ENCODE data around the gene BMS1.

The BMS1 gene

DNA sequence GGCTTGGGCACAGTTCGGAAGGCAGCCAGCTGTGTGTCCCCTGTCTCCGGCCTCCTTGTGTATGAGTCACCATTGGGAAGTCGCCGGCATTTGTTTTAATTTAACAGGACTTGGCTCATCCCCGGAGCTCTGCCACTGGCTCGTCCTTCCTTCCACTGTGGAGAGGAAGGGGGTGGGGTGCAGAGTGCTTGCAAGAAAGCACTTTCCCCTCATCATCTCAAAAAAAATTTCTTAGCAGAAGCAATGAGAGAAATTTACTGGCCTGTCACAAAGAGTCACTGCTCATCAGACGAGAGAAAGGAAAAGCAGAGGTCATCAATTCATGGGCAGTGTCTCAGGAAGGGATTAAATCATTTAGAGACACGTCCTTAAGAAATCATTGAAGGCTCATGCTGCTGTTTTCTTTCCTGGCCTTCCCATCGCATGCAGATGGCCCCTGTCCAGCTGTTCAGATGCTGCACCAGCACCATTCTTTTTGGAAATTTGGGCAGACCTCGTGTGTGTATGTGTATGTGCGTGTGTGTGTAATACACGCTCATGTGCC, 93.3 kb downstream of the BMS1 start:
- DNase-seq (ENCODE audit: low spot score) = no peak
- H3K27ac ChIP-seq = no peak overlapping the region
- TF ChIP-seq, protein P1, sequence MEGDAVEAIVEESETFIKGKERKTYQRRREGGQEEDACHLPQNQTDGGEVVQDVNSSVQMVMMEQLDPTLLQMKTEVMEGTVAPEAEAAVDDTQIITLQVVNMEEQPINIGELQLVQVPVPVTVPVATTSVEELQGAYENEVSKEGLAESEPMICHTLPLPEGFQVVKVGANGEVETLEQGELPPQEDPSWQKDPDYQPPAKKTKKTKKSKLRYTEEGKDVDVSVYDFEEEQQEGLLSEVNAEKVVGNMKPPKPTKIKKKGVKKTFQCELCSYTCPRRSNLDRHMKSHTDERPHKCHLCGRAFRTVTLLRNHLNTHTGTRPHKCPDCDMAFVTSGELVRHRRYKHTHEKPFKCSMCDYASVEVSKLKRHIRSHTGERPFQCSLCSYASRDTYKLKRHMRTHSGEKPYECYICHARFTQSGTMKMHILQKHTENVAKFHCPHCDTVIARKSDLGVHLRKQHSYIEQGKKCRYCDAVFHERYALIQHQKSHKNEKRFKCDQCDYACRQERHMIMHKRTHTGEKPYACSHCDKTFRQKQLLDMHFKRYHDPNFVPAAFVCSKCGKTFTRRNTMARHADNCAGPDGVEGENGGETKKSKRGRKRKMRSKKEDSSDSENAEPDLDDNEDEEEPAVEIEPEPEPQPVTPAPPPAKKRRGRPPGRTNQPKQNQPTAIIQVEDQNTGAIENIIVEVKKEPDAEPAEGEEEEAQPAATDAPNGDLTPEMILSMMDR (IDR thresholded peaks at IDR 0.05) = no peak
- H3K4me3 ChIP-seq = no peak overlapping the region

GRCh38 chr10:42876476-42876875, 93.9 kb downstream of the BMS1 start:
- TF ChIP-seq, protein P1 (IDR thresholded peaks at IDR 0.05) = no peak
- no peak overlapping the region for H3K4me3 ChIP-seq
- DNase-seq (ENCODE audit: low spot score) = no peak
- no peak overlapping the region for H3K27ac ChIP-seq

DNA sequence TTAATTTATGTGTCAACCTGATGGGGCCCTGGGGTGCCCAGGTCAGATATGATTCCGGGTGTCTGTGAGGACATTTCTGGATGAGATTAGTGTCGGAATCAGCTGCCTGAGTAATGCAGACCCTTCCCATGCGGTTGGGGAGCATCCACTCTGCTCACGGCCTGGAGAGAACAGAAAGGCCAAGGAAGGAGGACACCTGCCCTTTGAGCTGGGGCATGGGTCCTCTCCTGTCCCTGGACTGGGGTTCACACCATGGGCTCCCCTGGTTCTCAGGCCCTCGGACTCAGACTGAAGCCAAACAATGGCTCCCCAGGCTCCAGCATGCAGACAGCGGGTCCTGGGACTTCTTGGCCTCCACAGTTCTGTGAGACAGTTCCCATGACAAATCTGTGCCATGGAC, 94.3 kb downstream of the BMS1 start:
- TF ChIP-seq, protein P1 (IDR thresholded peaks at IDR 0.05) = no peak
- no peak for DNase-seq (ENCODE audit: low spot score)

DNA sequence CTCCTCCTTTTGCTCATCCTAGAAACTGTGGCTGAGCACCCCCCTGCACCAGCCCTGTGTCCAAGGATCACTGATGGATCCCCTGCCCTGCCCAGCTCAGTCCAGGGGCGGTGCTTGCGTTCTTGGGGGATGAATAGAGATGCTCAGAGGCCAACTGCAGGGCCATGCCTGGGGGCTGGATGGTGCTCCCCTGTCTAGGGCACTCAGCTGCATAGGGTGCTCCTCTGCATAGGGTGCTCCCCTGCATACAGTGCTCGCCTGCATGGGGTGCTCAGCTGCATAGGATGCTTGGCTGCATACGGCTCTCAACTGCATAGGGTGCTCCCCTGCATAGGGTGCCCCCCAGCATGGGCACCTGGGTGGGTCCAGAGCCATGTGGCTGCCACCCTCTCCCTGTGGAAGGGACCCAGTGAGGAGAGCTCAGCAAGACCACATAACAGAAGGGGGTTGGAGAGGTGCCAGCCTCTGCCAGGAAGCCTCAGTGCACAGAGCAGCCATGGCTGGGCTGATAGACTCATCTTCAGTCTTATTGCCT, 95.0 kb downstream of the BMS1 start:
- no peak for DNase-seq (ENCODE audit: low spot score)
- no peak overlapping the region for H3K27ac ChIP-seq
- TF ChIP-seq, protein P1 (IDR thresholded peaks at IDR 0.05) = no peak

More for the DNA sequence above, 94.3 kb downstream of the BMS1 start:
- H3K27ac ChIP-seq = no peak overlapping the region
- no peak overlapping the region for H3K4me3 ChIP-seq

DNA sequence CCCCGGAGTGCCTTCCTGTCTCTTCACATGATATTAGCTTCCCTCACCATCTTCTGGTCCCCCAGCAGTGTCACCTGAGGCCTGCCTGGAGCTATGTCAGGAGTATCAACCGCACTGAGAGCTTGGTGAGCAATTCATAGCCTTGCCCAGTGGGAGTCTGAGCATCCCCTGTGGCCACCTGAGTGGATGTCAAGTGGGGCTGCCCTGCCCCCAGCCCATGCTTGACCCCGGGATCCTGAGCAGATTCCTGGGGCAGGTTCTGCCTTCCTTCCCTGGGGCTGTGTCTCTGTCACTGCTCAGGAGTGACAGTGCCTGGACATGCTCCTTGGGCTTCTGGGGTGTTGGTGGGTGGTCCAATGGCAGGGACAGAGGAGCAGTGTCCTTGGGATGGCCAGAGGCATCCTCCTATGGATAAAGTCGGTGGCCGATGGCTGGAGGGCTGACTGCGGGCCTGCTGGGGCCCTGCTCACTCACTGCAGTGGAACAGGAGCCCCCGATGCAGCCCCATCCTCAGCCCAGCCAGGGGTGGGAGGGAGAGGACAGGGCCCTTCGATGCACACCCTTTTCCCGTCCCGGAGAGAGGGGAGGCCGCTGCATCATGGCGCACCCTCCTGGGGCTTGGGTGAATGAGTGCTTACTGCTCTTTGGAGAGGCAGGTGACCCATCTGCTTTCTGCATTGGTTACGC, 95.7 kb downstream of the BMS1 start:
- TF ChIP-seq, protein P1 (IDR thresholded peaks at IDR 0.05) = no peak
- Histone ChIP-seq H3K27ac (no peak overlapping the region), H3K4me3 (no peak overlapping the region)
- DNase-seq (ENCODE audit: low spot score) = no peak

More for the DNA sequence above, 95.0 kb downstream of the BMS1 start:
- H3K4me3 ChIP-seq = no peak overlapping the region

DNA sequence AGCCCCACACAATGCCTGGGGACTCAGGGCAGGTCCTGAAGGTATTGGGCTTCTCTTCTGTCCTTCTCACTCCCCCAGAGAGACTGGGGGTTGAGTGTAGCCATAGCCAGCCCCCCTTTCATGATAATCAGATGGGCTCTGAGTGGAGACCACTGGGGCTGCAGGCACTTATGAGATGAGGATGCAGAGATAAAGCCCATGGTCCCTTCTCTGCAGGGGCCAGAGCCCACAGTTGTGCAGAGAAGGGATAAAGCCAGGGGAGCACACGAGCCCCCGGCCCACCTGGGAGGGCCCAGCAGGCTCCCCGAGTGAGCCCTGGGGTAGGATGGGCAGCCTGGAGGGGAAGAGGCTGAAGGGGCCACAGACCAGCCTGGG, 96.2 kb downstream of the BMS1 start:
- Histone ChIP-seq H3K4me3 (no peak overlapping the region), H3K27ac (no peak overlapping the region)
- no peak for DNase-seq (ENCODE audit: low spot score)
- TF ChIP-seq, protein P1 (IDR thresholded peaks at IDR 0.05) = no peak

Data from coronary artery (tissue), 2 donors.